Rectal smooth muscle tissue (tissue), 1 donor: ENCODE measurements around the gene PADI2.

Source experiments
- H3K27ac ChIP-seq: one replicate; pipeline ENCODE4 v1.7.0; 2013; ENCODE audit warnings: low read depth, low read length, inconsistent platforms
- H3K27me3 ChIP-seq: one replicate; pipeline ENCODE4 v1.7.0; 2013; ENCODE audit warnings: low read length; ENCODE audit not compliant: control insufficient read depth, insufficient read depth
- H3K36me3 ChIP-seq: one replicate; pipeline ENCODE4 v1.7.0; 2013; ENCODE audit warnings: low read length; ENCODE audit not compliant: control insufficient read depth, insufficient read depth
- H3K4me1 ChIP-seq: one replicate; pipeline ENCODE4 v1.7.0; 2013; ENCODE audit warnings: low read length; ENCODE audit not compliant: control insufficient read depth, insufficient read depth
- H3K4me3 ChIP-seq: one replicate; pipeline ENCODE4 v1.7.0; 2013; ENCODE audit warnings: low read length
- H3K9ac ChIP-seq: one replicate; pipeline ENCODE4 v1.7.0; 2013; ENCODE audit warnings: low read length

PADI2 gene

DNA sequence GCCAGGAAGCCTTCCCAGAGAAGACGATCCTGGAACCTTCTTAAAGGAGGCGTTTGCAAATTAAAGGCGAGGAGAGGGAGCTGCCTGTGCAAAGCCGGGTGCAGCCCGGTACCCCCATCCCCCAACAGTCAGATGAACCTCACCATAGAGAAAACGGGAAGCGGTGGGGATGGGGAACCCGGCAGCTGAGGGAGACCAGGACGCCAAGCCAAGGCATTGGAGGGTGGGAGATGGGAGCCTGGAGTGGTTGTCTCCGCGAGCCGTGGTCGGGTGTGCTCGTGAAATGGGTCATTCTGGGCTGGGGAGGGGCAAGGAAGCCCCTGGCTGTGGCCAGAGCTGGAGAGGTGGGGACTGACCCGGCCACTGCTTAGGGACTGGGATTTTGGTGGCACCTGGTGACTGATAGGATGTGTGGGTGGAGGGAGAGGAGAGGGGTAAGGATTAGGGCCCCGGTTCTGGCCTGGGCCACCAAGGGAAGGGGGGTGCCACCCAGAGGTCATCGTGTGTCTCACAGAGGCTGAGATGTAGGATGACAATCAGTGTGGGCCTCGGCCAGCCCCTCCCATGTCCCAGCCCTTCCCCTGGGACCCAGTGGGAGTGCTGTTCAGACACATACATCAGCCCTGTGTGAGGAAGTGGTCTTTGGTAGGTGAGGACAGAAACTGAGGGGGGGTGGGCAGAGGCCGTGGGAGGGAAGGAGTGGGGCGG is 676 bp upstream of the PADI2 start:
- Histone ChIP-seq H3K27ac (no peak overlapping the region), H3K4me3 (peak overlapping the region; percentile 43), H3K36me3 (no peaks in the 10 kb centered on the region), H3K4me1 (no peaks in the 10 kb centered on the region), H3K27me3 (peaks cover 8% of the 10 kb centered on the region), H3K9ac (no peak overlapping the region)

DNA sequence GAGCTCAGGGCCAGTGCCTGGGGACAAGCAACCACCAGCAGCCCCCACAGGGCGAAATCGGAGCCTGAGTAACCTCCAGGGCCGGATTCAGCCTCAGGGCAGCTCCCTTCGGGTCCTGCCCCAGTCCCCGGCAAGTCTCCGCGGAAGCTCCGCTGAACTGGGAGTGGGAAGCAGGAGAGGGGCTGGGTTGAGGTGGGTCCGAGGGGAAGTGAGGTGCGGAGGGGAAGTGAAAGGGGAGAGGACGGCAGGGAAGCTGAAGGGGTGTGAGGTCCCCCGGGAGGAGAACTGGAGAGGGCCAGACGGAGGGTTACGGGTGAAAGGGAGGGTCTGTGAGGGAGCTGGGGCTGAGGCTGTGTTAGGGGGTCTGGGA is 560 bp downstream of the PADI2 start:
- Histone ChIP-seq H3K9ac (peak overlapping the region; percentile 26), H3K27ac (no peak overlapping the region), H3K4me1 (peaks cover 2% of the 10 kb centered on the region), H3K4me3 (peak overlapping the region; percentile 66), H3K27me3 (peaks cover 8% of the 10 kb centered on the region), H3K36me3 (no peaks in the 10 kb centered on the region)

DNA sequence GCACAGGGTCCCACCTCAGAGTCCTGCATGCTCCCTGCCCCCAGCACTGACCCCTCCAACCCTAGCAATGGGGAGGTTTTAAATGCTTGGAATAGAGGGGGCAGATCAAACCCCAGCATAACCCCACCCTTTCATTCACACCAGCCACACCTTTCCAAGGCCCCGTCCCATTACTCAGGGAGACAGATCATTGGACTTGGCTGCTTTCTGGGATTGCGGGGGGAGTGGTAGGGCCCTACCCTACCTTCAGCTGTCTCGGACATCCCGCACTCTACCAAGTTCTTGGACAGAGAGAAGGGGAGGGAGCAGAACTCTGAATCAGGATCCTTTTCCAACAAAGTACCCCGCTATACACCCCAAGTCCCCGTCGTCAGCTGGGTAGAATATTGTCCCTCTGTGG is 983 bp downstream of the PADI2 start:
- Histone ChIP-seq H3K27me3 (peaks cover 8% of the 10 kb centered on the region), H3K36me3 (no peaks in the 10 kb centered on the region), H3K27ac (no peak overlapping the region), H3K4me3 (peak overlapping the region; percentile 66), H3K9ac (peak overlapping the region; percentile 26), H3K4me1 (peaks cover 2% of the 10 kb centered on the region)

DNA sequence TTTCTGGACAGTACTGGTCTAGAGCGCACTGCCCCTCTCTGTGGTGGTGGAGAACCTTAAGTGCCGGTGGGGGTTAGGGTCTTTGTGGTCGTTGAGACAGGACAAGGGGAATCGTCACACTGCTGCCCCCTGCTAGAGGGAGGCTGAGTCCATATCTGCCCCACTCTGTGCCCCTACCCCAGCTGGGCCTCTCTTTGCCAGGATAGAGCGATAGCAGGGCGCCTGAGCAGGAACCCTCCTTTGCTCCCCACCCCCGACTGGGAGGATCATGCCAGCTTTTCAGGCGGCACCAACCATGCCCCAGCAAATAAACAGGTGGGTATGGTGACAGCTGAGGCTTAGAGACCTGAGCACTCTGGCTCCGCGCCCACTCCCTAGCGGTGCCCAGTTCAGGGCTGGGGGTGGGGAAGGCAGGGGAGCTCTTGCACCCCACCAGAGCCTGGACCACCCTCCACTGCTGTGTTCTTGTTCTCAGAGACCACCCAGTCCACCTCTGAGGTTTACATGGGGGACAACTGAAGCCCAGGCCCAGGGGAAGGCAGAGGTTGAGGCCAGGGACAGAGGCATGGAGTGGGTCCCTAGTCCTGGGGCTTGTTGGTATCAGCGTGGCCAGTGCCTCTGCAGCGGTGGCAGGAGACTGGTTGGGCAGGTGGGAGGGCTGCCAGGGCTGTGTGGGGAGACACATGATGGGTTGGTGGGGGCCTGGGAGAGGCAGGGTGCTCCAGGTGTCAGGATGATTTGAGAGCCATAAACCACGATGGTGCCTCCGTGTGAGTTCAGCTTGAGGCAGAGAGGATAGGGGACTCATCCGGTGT is 1.6 kb downstream of the PADI2 start:
- Histone ChIP-seq H3K36me3 (no peaks in the 10 kb centered on the region), H3K4me3 (peak overlapping the region; percentile 66), H3K27ac (no peak overlapping the region), H3K27me3 (peaks cover 8% of the 10 kb centered on the region), H3K9ac (no peak overlapping the region), H3K4me1 (peaks cover 2% of the 10 kb centered on the region)

DNA sequence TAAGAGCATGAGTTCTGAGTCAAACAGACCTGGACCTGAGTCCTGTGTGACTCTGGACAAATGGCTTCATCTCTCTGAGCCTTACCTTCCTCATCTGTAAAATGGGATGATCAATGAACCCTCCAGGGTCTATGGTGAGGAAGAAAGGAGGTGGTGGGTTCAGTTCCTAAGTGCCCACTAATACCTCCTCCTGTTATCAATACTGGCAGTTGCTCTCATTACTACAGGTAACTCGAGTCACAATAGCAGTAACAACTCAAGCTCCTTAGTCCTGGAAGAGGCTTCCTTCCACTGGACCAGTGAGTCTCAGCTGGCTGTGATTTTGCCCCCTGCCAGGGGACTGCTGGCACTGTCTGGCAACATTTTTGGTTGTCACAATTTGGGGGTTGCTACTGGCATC is 2.6 kb downstream of the PADI2 start:
- peaks cover 2% of the 10 kb centered on the region for H3K4me1 ChIP-seq

DNA sequence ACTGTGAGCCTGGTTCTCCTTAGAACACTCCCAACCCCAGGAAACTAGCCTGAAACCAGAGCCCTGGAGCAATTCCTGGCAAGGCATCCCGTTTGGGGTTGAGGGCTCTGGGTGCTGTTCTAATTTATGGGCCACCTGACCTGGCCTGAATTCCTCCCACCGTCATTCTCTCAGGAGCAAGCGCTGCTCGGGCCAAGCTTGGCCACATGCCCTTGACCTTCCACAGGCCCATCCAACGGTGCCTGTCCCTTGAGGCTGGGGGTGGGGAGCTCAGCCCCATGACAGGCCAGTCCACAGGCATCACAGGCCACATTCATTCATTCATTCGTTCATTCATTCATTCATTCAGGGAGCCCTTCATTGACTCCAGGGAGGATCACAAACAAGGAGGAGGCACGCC is 5.3 kb downstream of the PADI2 start:
- Histone ChIP-seq H3K27me3 (peaks cover 8% of the 10 kb centered on the region), H3K36me3 (no peaks in the 10 kb centered on the region), H3K4me3 (no peak overlapping the region), H3K27ac (no peak overlapping the region), H3K9ac (no peak overlapping the region), H3K4me1 (peaks cover 2% of the 10 kb centered on the region)

More for the DNA sequence above, 2.6 kb downstream of the PADI2 start:
- Histone ChIP-seq H3K27ac (no peak overlapping the region), H3K9ac (no peak overlapping the region), H3K4me3 (no peak overlapping the region), H3K36me3 (no peaks in the 10 kb centered on the region), H3K27me3 (peaks cover 8% of the 10 kb centered on the region)

DNA sequence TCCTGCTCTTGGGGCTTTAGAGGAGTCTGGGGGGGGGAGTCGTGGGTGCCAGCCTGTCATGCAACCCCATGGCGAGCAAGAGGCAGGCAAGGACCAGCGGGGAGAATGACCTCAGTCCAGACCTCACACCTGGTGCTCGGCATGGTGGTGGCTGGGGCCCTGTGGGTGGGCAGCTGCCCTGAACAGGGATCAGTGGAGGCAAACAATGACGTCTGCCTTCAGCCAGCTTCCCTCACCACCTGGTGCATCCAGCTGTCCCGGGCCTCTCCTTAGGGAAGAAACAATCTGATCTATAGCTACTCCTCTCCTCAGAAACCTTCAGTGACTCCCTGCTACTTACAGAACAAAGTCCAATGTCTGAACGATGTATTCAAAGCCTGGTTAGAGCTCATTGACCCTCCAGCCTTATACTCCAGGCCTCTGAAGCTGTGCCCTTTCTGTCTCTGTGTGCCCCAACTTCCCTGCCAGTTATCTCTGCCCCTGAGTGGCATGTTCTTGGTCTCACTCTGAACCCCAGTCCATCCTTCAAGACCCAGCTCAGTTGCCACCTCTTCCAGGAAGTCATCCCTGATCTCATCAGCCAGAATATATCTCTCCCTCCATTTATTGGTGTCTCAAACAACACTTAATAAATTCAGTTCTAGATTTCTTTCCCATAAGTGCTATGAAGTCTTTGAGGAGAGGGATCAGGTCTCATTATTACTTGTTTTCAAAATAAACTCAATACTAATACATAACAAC is 6.6 kb downstream of the PADI2 start:
- Histone ChIP-seq H3K27me3 (no peaks in the 10 kb centered on the region), H3K9ac (no peak overlapping the region), H3K36me3 (no peaks in the 10 kb centered on the region), H3K4me3 (no peak overlapping the region), H3K4me1 (peaks cover 2% of the 10 kb centered on the region), H3K27ac (no peak overlapping the region)

DNA sequence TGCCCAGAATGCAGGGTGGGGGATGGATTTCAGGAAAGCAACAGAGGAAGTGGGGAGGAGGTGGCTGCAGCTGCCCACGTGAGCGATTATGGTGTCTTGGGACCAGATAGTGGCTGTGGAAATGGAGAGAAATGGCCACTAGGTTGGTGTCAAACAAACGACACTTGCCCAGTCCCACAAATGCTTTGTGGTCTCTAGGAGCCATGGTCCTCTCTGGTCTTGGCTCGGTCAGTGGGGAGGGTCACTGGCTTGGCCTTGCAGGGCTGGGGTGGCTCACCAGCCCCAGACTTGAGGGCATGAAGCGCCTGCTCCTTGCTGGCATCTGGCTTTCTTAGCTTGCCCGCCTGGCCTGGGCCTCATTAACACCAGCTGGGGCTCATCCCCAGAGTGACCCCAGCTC is 7.2 kb downstream of the PADI2 start:
- Histone ChIP-seq H3K9ac (no peak overlapping the region), H3K27me3 (no peaks in the 10 kb centered on the region), H3K4me1 (peaks cover 2% of the 10 kb centered on the region), H3K36me3 (no peaks in the 10 kb centered on the region), H3K4me3 (no peak overlapping the region), H3K27ac (no peak overlapping the region)

DNA sequence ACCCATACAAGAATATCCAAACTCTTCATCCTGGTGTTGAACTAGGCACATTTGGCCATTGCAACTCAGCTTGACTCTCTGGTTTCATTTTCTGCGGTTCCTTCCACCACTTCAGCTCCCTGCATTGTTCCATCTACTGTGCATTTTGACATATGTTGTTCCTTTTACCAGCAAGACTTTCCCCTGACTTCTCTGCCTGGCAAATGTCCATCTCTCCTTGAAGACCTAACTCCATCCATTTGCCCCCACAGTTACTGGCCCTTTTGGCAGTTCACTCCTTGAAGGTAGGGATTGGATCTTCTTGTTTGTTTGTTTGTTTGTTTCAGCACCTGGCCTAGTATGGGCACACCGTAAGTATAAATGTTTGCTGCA is 8.7 kb downstream of the PADI2 start:
- Histone ChIP-seq H3K36me3 (no peaks in the 10 kb centered on the region), H3K27me3 (no peaks in the 10 kb centered on the region), H3K4me3 (no peak overlapping the region), H3K9ac (no peak overlapping the region), H3K4me1 (peaks cover 2% of the 10 kb centered on the region), H3K27ac (no peak overlapping the region)

DNA sequence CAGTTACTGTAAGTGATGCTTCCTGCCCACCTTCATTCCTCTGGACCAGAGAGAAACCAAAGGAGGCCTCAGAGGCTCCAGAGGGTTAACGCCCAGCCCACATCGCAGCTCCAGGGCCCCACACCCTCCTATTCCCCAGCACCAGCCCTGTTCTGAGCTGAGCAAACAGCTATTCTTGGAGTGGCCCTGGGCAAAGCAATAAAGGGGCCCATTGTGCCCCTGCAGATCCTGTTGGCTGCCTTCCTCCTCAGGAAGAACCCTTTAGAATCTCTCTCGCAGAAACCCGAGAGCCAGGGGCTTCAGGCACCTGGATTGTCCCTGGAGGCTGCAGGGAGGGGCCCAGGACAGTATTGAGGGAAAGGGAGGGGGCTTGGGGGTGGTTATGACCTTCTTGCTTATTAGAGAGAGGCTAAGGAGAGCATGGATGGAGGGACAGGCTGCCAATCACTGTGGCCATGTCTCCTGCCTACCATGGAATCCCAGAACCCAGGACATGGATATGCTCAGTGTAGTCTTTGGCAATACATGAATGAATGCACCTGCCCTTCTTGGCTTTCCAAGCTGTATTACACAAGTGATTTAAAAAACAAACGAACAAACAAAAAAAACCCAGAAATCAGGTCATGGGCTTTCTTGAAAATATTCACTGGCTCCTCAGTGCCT is 9.2 kb downstream of the PADI2 start:
- H3K4me1 ChIP-seq = peaks cover 2% of the 10 kb centered on the region

DNA sequence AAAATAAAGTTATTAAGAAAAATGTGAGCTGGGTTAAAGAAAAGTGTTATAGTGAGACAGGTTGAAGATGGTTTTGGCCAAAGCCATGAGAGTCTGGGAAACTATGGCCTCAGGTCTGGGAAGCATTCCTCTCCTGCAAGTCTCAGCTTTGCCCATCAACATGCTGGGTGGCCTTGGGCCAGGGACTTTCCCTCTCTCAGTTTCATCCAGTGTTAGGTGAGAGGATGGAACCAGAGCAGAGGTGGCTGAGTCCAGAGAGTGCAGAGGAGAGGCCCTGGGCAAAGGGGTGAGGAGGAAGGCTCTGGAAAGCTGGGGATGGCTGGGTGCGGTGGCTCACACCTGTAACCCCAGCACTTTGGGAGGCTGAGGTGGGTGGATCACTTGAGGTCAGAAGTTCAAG is 10.5 kb downstream of the PADI2 start:
- Histone ChIP-seq H3K9ac (no peak overlapping the region), H3K36me3 (no peaks in the 10 kb centered on the region), H3K27ac (no peak overlapping the region), H3K4me1 (no peaks in the 10 kb centered on the region), H3K27me3 (no peaks in the 10 kb centered on the region), H3K4me3 (no peak overlapping the region)

More for the DNA sequence above, 9.2 kb downstream of the PADI2 start:
- H3K9ac ChIP-seq = no peak overlapping the region
- H3K27ac ChIP-seq = no peak overlapping the region
- H3K27me3 ChIP-seq = no peaks in the 10 kb centered on the region
- H3K4me3 ChIP-seq = no peak overlapping the region
- no peaks in the 10 kb centered on the region for H3K36me3 ChIP-seq

DNA sequence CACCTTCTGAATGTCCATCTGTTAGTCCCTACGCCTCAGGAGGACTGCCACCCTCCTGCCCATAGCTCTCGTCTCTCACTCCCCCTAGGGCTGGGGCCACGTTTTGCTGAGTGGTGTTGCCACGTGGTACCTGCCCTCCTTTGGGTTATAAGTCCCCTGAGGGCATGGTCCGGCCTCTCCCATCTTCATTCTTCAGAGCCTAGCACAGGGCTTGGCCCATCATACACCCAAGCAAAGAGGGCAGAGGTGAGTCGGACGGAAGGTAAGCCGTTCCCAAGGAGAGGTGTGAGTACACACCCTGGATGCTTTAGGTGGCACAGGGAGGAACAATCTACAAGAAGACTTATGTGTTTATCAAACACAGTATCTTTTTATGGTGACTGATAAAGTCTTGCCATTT is 10.9 kb downstream of the PADI2 start:
- no peaks in the 10 kb centered on the region for H3K4me1 ChIP-seq
- no peaks in the 10 kb centered on the region for H3K27me3 ChIP-seq
- H3K36me3 ChIP-seq = peaks cover under 1% of the 10 kb centered on the region
- H3K4me3 ChIP-seq = no peak overlapping the region
- no peak overlapping the region for H3K9ac ChIP-seq
- no peak overlapping the region for H3K27ac ChIP-seq
